ENCODE measurements around the gene PCDHGA1. TPM values are rescaled to one million over a fixed set of nuclear protein-coding genes. Genes with fewer than 3 reads are reported as not detected.

The PCDHGA1 gene
- total RNA-seq, 1 experiment from 2014 or later, result 0.63 TPM

- Histone ChIP-seq H2BK15ac (ENCODE audit: low read depth, low read length) (no peak within 1 kb of the TSS), H2BK120ac (ENCODE audit: low read depth, low read length, poor library complexity, severe bottlenecking) (no peak within 1 kb of the TSS), H4K5ac (ENCODE audit: insufficient read length, low read depth, low read length) (no peak within 1 kb of the TSS), H4K8ac (replicated peaks; ENCODE audit: insufficient read length, low read depth, low read length) (no peak within 1 kb of the TSS), H2BK12ac (ENCODE audit: insufficient read length, low read depth, low read length) (no peak within 1 kb of the TSS), H2BK20ac (ENCODE audit: low read depth, low read length, poor library complexity, severe bottlenecking) (no peak within 1 kb of the TSS), H3K4me2 (ENCODE audit: insufficient read depth, insufficient read length, low read length) (peak within 1 kb of the TSS; percentile 95), H3K9me3 (ENCODE audit: control insufficient read depth, low read depth, low read length) (peaks cover 5% of the 10 kb centered on the region), H3K9ac (ENCODE audit: extremely low read depth, insufficient read length, low read length) (peak within 1 kb of the TSS; percentile 42), H3K23ac (ENCODE audit: insufficient read length, low read depth, low read length) (no peak within 1 kb of the TSS), H2AK5ac (ENCODE audit: insufficient read length, low read length) (no peak within 1 kb of the TSS), H3K27ac (ENCODE audit: insufficient read length, low read depth, low read length) (no peak within 1 kb of the TSS), H3K4me1 (ENCODE audit: insufficient read depth, low read length) (0 out of 2 replicates have a peak, but pooled peaks cover 2% of the 10 kb centered on the region), H3K79me2 (ENCODE audit: insufficient read depth, low read length) (no peaks in the 10 kb centered on the region), H3K56ac (ENCODE audit: insufficient read length, low read depth, low read length) (no peak within 1 kb of the TSS), H2AFZ (ENCODE audit: low read length) (no peak within 1 kb of the TSS), H3K27me3 (ENCODE audit: insufficient read depth, low read length) (peaks cover 15% of the 10 kb centered on the region), H4K20me1 (ENCODE audit: control insufficient read depth, insufficient read depth, insufficient read length) (no peaks in the 10 kb centered on the region), H3T11ph (ENCODE audit: low read length) (no peak within 1 kb of the TSS), H4K91ac (ENCODE audit: insufficient read length, low read depth, low read length) (no peak within 1 kb of the TSS), H3K14ac (ENCODE audit: insufficient read depth, low read length) (peak within 1 kb of the TSS; percentile 54; the same call in 1 of the 2 replicates), H3K4ac (ENCODE audit: low read depth, low read length) (no peak within 1 kb of the TSS), H3K79me1 (ENCODE audit: insufficient read depth, low read depth, low read length, poor library complexity, severe bottlenecking) (no peaks in the 10 kb centered on the region), H2BK5ac (ENCODE audit: insufficient read length, low read length) (no peak within 1 kb of the TSS), H3K18ac (ENCODE audit: insufficient read length, low read depth, low read length) (no peak within 1 kb of the TSS), H3K23me2 (ENCODE audit: insufficient read length, low read depth, low read length, poor library complexity, severe bottlenecking) (peaks cover 17% of the 10 kb centered on the region)
- Mint-ChIP-seq H3K9me3 (peaks cover 0 to 23% of the 10 kb centered on the region in 2 experiments; a peak in 4 of 5 replicates), H3K27ac (peak within 1 kb of the TSS; percentile 75 to 95 (median 81)), H3K36me3 (ENCODE audit: insufficient read depth in 1 of 3, low read depth in 3 of 3) (peaks cover 0 to 21% (median 8%) of the 10 kb centered on the region in 3 experiments; a peak in 4 of 7 replicates), H3K4me1 (peaks cover 23 to 30% of the 10 kb centered on the region in 2 experiments), H3K27me3 (ENCODE audit: low read depth) (peaks cover 33% of the 10 kb centered on the region), H3K4me3 (peak within 1 kb of the TSS; percentile 92 to 97)
- DNase-seq, result peak; percentile 94
- no CpG with 5 or more reads among the region's 28 CpGs for WGBS (ENCODE audit: extremely low coverage, insufficient read length, low lambda C conversion rate)
- peak; percentile 31; the same call in 2 of the 3 replicates for TF ChIP-seq CTCF (conservative IDR thresholded peaks at IDR 0.05)
Observed at GRCh38 chr5:141475625-141476131, 145.4 kb downstream of the PCDHGA1 start, which contains the start of gene PCDHGC3. PCDHGC3 (plus strand) TSS chr5:141475966; CDS start chr5:141476117, 151 bp downstream.
